C4-2B (cell line): ENCODE results near the gene SYPL1.

Source experiments
- ZFX ChIP-seq: fragments of 450-650 bp; IDR thresholded peaks from 2 replicates; pipeline ENCODE4 v1.6.1; 2017
- TF ChIP-seq, protein P1 (sequence below): fragments of 450-650 bp; conservative IDR thresholded peaks from 2 replicates; pipeline ENCODE4 v1.5.1; 2017; ENCODE audit warnings: mild to moderate bottlenecking

DNA sequence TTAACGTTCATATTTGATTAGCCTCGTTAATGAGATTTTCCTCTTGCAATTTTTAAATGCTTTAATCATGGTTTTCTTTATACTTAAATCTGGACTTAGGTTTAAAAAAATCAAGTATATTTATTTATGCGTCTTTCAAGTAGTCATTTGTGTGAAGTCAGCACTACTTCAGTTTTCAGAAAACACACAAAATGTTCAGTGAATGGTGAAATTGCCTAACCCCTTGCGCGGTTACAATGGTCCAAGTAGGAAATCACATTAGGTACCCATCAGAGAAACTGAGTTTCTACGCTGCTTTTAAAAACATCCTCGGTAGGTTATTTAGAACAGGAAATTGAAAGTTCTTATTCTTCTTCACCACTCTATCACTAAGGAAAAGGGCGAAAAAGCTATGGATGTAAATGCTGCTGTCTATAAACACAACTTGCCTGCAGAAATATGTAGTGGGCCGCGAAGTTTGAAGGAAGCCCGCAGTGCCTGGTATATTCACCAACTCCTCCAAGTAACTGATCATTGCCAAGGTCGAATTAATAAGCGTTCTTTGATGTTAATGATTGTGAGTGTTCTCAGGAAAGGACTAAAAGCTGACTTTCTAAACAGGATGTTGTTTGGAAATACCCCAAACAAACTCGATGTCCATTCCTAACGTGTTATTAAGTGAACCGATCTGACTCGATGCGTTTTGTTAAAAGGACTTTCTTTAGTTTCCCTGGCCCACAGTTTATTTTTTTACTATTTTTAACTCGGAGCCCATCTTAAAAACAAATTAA lies 1.0 kb downstream of the SYPL1 start:
- TF ChIP-seq, protein P1, sequence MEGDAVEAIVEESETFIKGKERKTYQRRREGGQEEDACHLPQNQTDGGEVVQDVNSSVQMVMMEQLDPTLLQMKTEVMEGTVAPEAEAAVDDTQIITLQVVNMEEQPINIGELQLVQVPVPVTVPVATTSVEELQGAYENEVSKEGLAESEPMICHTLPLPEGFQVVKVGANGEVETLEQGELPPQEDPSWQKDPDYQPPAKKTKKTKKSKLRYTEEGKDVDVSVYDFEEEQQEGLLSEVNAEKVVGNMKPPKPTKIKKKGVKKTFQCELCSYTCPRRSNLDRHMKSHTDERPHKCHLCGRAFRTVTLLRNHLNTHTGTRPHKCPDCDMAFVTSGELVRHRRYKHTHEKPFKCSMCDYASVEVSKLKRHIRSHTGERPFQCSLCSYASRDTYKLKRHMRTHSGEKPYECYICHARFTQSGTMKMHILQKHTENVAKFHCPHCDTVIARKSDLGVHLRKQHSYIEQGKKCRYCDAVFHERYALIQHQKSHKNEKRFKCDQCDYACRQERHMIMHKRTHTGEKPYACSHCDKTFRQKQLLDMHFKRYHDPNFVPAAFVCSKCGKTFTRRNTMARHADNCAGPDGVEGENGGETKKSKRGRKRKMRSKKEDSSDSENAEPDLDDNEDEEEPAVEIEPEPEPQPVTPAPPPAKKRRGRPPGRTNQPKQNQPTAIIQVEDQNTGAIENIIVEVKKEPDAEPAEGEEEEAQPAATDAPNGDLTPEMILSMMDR = no peak
- no peak for TF ChIP-seq ZFX
